ENCODE data around the gene ME2.

DNA sequence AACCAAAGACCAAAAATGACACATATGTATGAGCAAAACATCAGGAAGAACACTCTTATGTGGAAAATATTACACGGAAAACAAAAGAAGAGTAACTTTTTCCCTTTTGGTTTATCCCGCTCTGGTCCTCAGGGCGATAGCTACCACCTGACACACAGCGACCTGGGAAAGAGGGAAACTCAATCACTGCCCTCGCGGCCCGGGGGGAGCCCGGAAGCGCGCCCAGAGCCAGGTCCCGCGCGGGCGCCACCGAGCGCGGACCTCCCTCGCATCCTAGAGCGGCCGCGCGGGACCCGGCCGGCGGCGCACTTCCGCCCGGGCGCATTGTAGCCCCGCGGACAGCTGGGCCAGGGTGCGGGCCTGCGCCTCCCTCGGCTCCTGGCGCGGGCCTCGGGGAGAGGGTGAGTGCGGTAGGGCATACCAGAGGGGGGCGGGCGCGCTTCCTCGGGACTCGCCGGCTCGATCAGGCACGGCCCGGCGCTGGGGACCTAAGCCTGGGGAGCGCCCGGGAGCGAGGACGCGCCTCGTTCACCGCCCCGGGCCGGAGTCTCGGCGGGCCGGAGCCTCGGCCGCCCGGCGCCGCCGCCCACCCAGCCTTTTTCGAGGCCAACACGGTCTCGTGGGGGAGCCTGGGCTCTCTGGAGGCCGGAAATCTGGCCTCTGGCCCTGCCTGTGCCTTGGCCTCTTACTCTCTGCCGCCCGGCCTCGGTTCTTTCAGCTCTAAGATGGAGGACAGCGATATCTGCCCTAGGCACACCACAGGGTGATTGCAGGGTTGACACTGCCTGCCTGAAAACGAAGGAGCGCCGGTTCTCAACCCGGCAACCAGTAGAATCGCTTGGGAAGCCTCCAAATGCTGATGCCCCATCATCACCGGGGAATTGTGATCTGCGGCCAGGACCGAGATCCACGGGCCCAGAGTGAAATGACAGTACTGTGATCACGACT is 89.1 kb downstream of the ME2 start, which contains the start of gene ELAC1:
- TF ChIP-seq, protein P1, sequence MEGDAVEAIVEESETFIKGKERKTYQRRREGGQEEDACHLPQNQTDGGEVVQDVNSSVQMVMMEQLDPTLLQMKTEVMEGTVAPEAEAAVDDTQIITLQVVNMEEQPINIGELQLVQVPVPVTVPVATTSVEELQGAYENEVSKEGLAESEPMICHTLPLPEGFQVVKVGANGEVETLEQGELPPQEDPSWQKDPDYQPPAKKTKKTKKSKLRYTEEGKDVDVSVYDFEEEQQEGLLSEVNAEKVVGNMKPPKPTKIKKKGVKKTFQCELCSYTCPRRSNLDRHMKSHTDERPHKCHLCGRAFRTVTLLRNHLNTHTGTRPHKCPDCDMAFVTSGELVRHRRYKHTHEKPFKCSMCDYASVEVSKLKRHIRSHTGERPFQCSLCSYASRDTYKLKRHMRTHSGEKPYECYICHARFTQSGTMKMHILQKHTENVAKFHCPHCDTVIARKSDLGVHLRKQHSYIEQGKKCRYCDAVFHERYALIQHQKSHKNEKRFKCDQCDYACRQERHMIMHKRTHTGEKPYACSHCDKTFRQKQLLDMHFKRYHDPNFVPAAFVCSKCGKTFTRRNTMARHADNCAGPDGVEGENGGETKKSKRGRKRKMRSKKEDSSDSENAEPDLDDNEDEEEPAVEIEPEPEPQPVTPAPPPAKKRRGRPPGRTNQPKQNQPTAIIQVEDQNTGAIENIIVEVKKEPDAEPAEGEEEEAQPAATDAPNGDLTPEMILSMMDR (conservative IDR thresholded peaks at IDR 0.05; ENCODE audit: low read length): no peak
- TF ChIP-seq EZH2phosphoT487 (IDR thresholded peaks at IDR 0.05; ENCODE audit: borderline replicate concordance): no peak

All from Loucy (cell line).